GM19438 (cell line): Measurements from ENCODE around the gene IGHMBP2.

Source experiments
- ATAC-seq: cut with Tn5 transposase; IDR thresholded peaks from one replicate; pipeline ENCODE4 v1.9.1; 2021; ENCODE audit warnings: low read depth; ENCODE audit not compliant: unreplicated experiment

IGHMBP2 gene

DNA sequence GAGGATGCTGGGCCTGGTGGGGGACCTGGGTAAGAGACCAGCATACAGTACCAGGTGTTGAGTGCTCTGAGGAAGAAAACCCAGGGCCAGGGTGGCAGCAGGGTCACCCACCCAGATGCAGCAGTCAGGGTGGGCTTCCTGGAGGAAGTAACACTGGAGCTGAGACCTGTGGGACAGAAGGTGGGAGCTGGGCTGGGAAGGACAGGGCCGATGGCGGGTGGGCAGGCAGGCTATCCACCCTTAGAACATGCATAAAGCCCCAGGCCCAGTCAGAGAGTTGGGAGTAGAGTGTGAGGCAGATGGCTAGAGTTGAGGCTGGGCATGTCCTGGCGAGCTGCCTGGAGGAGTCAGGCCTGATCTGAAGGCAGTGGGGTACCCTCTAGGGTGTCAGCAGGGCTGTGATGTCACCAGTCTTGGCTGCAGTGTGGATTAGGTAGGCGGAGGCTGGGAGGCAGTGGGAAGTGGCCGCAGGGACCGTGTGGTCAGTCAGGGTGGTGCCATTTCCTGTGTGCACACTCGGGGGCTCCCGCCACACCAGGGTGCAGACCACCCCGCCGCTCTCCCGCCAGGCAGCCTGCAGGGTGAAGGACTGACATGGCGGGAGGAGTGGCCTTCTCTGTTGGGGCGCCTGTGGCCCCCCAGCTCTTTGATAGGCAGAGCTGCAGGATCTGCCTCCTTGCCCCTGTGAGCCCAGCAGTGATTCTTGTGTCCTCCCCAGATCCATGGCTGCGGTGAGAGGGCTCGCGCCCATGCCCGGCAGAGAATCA, 35.3 kb downstream of the IGHMBP2 start:
- ATAC-seq: no peak

DNA sequence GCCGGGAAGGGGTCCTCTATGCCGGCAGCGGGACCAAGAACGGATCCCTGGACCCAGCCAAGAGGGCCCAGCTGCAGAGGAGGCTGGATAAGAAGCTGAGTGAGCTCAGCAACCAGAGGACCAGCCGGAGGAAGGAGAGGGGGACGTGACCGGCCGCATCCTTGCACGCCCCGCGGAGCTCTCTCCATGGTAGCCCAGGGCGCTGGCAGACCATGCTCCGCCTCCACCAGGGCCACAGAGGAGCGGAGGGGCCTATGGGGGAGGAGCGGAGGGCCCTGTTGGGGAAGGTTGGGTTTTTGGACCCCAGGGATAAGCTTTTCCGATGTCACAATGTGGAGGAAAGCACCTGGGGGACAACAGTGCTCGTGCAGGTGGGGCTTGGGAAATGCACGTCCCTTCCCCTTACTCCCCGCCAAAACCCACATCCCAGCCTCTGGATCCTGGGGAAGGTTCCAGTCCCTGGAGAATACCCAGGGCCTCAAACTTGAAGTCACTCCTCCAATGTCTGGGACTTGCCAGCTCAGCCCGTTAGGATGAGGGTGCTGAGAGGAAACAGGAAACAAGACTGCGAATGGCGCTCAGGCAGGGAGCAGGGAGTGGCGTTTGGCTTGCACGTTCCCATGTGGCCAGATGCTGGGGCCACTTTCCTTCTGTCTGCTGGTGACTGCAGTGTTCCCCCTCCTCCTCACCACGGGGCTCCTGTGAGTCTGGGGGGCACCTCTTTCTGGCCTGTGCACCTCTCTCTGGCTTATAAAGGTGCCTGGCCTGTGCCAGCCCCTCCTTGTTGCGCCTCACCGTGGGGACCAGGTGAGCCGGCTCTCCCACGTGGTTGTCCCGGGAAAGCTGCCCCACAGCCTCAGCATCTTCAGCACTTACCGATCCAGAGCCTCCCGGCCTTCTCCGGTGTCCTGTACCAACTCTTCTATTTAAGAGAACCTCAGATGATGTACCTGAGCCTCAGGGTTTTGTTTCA, 36.2 kb downstream of the IGHMBP2 start:
- ATAC-seq: no peak

DNA sequence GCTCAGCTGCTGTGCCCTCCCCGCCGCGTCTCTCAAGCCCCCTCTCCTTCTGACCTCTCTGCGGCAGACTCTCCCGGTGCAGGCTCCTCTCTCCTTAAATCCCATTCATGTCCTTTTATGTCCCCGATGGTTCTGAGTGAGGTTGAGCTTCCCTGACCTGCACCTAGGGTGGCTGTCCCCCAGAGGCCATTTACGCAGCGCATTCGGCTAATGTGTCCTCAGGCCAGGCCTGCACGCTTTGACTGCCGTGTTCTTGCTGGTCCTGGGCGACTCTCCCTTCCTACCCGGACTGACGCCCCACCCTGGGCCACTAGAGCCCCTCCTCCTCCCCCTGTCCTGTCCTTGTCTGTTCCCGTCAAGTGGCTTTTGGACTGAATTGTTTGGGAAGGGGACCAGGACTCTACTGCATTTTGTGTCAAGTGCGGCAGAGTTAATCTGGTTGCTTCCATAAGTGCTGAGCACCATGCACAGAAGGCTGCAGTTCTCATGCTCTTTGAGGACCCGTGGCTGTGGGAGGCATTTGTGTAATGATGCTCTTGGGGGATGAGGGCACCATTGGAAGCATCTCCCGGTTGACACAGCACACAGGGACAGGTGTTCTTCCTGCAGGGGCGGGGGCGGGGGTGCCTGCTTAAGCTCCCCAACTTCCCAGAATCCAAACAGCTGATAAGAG, 37.1 kb downstream of the IGHMBP2 start:
- no peak for ATAC-seq

DNA sequence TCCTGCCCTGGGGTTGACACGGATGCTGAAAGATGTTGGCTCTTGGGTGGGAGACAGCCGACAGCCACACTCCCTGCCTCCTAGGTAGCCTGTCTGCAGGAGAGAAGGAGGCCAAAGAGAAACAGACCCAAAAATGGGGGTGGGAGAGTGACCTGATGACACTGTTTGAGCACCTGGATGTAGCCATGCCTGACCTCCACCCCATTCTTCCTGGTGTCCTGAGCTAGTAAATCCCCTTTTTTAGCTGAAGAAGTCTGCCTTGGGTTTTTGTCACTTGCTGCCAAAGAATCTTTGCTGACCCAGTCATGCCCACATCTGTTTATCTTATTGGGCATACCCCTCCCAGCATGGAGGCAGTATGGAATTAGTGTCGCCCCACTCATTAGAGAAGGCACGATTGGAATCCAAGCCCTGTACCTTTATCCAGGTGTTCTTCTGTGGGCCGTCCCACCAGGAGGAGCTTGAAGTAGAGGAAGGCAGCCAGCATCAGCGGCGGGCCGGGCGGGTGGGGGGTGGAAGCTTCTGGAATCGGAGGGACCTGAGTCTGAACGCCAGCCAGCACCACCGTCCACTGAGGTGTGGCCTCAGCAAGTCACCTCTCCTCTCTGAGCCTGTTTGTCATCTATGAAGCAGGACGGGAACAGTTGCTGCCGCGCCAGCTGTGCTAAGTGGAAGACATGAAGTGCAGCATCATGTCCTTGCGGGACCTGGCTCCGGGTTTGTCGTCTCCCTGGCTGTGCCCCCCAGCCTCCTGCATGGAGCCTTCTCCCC, 37.8 kb downstream of the IGHMBP2 start:
- ATAC-seq: no peak

DNA sequence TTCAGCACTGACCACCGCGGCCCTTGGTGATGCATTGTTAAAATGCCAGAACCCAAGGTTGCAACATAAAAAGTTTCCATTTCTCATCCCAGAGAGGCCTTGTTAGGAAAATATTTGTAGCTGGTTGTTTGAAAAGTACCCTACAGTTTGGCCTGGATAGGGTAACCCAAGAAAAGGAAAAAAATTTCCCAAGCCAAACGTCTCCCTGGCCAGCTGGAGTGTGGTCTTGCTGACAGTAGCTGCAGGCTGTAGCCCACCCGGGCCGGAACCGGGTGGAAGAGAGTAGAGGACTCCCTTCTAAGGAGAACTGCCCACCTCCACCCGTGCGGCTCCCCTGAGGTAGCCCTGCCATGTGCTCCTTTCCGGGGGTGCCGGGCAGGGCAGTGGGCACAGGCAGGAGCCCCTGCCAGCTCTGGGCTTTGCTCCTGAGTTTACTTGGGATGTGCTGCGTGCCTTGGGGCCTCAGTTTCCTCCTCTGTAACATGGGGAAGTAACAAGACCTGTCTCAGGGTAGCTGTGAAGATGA, 38.5 kb downstream of the IGHMBP2 start:
- no peak for ATAC-seq

DNA sequence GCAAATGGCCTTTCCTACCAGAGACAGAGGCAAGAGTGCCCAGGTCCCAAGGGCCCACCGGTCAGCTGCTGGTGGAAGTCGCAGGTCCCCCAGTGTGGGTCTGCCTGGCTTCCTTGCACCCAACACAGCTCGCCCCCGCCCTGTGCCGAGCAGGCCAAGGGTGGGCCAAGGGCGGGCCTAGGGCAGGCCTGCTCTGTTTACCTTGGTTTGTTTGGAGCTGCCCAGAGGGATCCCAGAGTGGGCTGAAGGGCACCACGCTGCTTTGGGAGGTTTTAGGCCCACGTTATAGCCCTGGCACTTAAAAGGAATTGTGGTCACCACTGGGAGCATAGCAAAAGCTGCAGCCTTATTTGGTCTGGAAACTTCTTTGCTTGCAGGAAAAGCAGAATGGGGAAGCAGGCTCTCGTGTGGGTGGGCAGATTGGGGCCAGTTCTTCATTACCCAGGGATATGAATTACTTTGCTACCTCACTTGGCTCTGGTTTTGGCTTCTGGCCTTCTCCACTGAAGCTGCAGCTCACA, 39.1 kb downstream of the IGHMBP2 start:
- ATAC-seq: no peak

DNA sequence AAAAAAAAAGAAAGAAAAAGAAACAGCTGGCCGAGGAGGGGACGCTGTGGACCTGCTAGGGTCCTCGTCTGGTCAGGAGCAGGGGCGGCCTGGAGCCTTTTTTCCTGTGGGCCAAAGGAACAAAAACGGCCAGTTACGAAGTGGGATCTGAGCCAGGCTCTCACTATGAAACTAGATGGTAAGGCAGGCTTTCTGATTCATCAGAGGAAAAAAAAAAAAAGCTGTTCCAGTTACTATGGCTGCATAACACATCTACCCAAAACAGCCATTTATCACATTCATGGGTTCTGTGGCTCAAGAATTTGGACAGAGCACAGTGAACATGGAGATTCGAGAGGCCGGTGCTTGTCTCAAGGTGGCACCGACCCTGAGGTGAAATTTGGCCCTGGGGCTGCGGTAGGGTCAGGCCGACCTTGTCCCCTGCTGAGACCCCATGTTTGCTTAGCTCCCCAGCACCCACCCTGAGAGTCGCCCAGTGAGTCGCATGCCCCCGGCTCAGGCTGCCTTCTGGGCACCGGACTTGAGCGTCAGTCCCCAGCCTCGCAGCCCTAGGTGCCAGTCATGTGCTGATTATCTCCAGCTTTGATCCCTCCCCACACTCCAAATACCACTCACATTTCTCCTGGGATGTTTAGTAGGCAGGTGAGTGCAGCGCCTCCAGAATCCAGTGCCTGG, 42.9 kb downstream of the IGHMBP2 start:
- ATAC-seq: no peak

DNA sequence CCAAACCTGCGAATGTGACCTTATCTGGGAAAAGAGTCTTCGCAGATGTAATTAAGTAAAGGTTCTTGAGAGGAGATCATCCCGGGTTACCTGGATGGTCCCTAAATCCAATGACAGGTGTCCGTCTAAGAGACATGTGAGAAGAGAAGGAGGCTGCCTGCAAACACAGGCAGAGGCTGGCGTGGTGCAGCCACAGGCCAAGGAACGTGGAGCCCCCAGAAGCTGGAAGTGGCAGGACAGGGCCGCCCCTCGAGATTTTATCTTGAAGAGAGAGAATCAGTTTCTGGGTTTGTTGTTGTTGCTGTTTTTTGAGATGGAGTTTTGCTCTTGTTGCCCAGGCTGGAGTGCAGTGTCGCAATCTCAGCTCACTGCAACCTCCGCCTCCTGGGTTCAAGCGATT, 43.5 kb downstream of the IGHMBP2 start:
- ATAC-seq: no peak

DNA sequence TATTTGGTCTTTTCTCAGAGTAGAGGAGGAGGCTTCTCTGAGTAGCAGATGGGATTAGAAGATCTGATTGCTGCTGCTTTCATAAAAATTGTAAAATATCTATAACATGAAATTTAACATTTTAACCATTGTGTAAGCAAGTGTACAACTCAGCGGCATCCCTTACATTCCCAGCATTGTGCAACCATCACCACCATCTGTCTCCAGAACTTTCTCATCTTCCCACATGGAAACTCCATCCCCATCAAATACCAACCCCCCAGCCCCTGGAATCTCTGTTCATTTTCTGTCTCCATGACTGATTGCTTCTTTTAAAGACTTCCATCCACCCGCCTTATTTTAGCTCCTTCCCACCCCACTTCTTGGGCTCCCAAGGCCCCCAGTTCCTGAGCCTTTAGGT, 44.8 kb downstream of the IGHMBP2 start:
- ATAC-seq: no peak

DNA sequence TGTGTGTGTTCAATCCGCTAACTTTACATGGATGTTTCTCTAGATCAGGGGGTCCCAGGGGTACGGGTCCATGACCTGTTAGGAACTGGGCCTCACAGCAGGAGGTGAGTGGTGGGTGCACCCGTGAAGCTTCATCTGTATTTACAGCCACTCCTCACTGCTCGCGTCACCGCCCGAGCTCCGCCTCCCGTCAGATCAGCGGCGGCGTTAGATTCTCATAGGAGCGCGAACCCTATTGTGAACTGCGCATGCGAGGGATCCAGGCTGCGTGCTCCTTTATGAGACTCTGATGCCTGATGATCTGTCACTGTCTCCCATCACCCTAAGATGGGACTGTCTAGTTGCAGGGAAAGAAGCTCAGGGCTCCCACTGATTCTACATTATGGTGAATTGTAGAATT, 45.2 kb downstream of the IGHMBP2 start:
- no peak for ATAC-seq

DNA sequence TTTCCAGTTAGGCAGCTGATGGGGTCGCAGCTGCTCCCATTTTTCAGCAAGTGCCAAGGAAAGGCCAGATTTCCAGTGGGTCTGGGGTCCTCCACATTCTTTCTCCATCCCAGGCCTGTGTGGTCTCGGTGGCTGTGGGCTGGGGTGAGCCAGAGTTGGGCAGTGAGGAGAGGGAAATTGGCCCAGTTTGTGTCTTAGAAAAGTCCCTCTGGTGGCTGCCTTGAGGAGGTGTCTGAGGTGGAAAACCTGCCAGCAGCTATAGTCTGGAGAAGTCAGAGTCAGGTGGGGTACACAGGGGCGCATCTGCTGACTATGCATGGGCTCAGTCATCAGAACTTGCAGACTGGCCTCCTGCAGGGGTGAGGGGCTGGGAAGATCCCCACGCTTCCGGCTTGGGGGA, 46.6 kb downstream of the IGHMBP2 start:
- no peak for ATAC-seq

DNA sequence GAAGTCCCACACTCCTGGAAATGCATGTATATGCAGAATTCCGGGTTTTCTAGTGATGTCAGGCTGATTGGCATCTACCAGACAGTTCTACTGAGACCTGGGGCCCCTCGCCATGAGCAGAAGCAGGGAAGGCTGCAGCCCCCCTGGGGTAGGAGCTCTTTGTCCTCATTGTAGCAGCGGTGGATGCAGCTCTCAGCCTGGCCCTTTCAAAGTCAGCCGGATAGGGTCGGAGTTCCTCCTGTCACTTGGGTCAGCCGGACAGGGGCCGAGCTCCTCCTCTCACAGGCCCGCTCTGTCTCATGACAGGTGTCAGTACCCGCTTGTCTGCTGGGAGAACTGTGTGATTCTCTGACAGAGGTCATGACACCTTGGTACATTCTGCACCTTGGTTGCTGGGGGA, 47.1 kb downstream of the IGHMBP2 start:
- no peak for ATAC-seq

DNA sequence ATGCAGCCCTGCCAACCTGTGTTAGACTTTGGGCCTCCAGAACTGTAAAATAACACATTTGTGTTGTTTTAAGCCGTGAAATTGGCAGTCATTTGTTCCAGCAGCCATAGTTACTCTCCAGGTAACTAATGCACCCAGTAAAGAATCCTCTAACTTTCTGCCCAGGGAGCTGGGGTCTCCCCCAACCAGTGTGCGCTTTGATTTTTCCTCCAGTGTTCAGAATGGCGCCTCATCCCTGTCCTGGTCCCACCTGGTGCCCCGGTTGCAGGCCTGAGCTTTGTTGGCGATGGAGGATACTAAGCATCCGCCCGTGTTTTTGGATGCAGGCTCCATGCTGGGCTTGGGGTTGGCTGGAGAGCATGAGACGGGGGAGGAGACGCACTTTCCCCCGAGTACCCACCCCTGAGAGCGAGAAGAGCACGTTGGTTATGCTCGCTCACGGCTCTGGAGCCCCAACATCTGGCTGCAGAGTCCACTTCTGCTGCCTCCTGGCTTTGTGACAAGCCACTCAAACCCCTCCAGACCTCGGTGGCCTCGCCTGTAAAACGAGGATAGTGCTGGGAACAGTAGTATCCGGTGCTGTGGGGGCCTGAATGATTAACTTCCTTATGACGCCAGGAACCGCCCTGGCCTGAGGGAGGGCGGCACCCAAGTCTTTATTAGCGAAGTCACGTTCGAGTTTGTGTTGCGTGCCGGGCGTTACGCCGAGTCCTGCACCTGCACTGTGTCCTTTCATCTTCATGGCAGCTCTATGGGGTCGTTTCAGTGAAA, 51.3 kb downstream of the IGHMBP2 start:
- no peak for ATAC-seq

DNA sequence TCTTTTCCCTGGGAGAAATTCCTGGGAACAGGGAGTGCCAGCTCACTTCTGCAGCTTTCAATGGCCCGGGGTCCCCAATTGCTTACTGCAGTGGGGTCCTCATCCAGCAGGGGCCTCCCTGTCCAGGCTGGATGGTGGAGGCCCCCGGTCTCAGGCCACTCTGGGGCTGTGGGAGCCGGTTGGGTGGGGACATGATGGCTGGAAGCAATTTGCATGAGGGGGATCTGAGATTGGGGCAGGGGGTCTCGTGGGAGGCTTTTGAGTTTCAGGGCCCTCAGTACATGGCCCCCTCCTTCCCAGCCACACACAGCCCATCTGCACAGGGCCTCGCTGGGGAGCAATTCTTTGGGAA, 51.9 kb downstream of the IGHMBP2 start:
- no peak for ATAC-seq

DNA sequence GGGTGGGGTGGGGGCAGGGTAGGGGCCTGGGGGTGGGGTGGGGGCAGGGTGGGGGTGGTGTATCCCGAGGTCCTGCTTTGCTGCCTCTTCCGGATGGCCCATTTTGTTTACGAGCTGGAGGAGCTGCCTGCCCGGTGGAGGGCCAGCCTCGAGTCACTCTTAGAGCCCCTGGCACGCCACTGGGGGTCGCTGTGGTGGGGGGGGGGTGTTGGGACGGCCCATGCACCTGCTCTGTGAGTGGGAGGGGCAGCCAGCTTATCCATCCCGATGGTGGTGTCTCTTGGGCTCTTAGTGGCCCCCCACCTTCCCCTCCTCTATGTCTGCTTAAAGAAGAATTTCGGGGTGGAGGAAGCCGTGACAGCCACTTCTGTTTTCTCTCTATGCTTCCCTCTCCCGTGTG, 52.5 kb downstream of the IGHMBP2 start:
- no peak for ATAC-seq

DNA sequence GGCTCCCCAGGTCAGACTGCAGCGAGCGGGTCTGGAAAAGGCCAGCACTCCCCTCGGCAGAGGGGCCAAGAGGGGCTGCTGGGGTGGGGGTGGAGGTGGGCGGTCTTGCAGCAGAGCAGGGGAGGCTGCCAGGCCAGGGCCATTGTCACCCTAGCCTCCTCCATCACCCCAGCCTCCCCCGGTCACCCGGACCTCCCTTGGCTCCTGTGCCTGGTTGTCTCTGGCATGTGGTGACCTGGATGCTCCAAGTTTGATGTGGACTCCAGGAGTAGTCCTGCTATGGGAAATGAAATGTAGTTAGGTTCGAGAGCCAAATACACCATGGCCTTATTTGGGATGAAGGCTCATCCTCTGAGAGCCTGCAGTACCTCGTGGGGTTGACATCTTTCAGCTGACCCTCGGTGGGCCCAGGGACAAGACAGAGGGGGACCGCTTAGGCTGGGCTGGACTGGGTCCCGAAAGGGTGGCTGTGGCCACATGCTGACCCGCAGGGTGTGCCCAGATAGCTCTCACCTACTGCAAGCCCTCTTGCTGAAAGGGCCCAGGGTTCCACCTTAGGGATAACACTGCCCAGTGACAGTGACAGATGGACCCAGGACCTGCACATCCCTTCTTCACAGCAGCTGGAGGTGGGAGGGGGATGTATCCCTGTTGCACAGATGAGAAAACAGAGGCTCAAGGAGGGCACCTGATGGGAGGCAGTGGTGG, 53.0 kb downstream of the IGHMBP2 start:
- ATAC-seq: no peak

DNA sequence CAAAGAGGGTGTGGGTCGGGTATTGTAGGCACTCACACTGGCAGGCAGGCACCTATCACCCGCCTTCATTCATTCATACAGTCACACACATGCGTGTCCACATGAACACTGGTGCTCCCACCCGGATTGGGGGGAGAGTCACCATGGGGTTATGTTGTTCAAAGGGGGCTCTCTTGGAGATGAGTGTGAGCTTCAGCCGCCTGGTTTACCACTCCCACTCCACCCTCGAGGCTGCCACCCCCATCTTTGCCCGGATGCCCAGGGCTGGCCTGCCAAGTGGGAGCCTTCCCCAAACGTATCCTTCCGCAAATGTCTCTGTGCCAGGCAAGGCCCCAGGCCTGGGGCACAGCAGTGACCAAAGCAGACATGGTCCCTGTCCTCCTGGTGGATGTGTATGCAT, 54.5 kb downstream of the IGHMBP2 start:
- no peak for ATAC-seq
